Thyroid gland (tissue), 4 donors: ENCODE data around the gene KIF25. TPM values are rescaled to one million over a fixed set of nuclear protein-coding genes. Genes with fewer than 3 reads are reported as not detected.

ENCODE experiments used
- DNase-seq, 2 donors: peaks; one replicate each; pipeline ENCODE4 v3.0.0-alpha.2; 2019
- H3K27ac ChIP-seq, 3 donors: fragments of 200-600 bp; sonication (generic); 1 replicate in 2 of 3; 2 replicates in 1 of 3; pipeline ENCODE4 v1.5.1; 2016 to 2019; ENCODE audit warnings: mild to moderate bottlenecking in 1 of 3, moderate library complexity in 1 of 3
- H3K27me3 ChIP-seq: fragments of 200-600 bp; sonication (generic); one replicate; pipeline ENCODE4 v1.5.1; 2019
- H3K36me3 ChIP-seq, 2 donors: fragments of 200-600 bp; sonication (generic); one replicate each; pipeline ENCODE4 v1.5.1; 2016 to 2019
- H3K4me1 ChIP-seq, 2 donors: fragments of 200-600 bp; sonication (generic); one replicate each; pipeline ENCODE4 v1.5.1; 2017 to 2019
- H3K4me3 ChIP-seq, 3 donors: fragments of 200-600 bp; sonication (generic); replicated peaks in 1 of 3; 1 replicate in 2 of 3; 2 replicates in 1 of 3; pipeline ENCODE4 v1.5.1; 2016; ENCODE audit warnings: mild to moderate bottlenecking in 1 of 3
- H3K9me3 ChIP-seq: fragments of 200-600 bp; sonication (generic); one replicate; pipeline ENCODE4 v1.5.1; 2017
- POLR2A ChIP-seq, 2 donors: fragments of 450-650 bp; IDR thresholded peaks; one replicate each; pipeline ENCODE4 v1.6.1; 2017; ENCODE audit warnings: antibody characterized with exemption in 2 of 2, mild to moderate bottlenecking in 2 of 2, moderate library complexity in 1 of 2
- WGBS, 2 donors: methylation state at CpG; one replicate each; pipeline ENCODE4 v1.1.5; 2017; 5-methylcytosine and 5-hydroxymethylcytosine counted together
- intact Hi-C: fragments of 100-400 bp; cut with DNase I; formaldehyde crosslinking; loops from one replicate; pipeline ENCODE4 v1.15.1; 2023
- total RNA-seq, 4 donors: library from RNA; depleted of rRNA; stranded (reverse); fragments of >200 nt; gene quantifications; one replicate each; pipeline ENCODE4 v1.2.3, GENCODE V29; 2016
- TF ChIP-seq, protein P1 (sequence below), 6 experiments: fragments of 200-600 bp in 3 of 6; fragments of 450-650 bp in 3 of 6; sonication (generic) in 3 of 6; IDR thresholded peaks; one replicate each; pipeline ENCODE4 v1.5.1; 2016 to 2019; ENCODE audit warnings: antibody characterized with exemption in 6 of 6, mild to moderate bottlenecking in 2 of 6, inconsistent platforms in 1 of 6, moderate library complexity in 1 of 6

The KIF25 gene
- total RNA-seq, 4 donors from 2014 or later = not detected

DNA sequence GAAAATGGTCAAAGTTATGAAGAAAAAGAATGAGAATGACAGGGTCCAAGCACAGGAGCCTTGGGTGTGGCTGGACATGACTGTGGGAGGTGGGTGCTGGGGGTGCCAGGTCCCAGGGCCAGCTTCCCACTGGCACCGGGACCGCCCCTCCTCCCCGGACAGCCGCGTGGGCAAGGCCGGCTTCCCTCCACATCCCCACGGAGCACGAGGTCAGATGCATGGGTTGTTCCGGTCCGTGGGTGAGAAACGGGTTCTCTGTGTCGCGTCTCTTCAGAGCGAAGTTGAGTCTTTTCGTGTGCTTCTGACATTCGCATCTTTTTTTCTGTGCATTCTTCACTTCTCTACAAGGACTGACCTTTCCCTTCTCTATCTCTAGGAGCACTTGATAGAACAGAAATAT is 30.1 kb downstream of the KIF25 start:
- H3K9me3 ChIP-seq = no peaks in the 10 kb centered on the region
- no peak overlapping the region for H3K27ac ChIP-seq
- no peaks in the 10 kb centered on the region for H3K36me3 ChIP-seq
- H3K27me3 ChIP-seq = no peaks in the 10 kb centered on the region
- TF ChIP-seq, protein P1, sequence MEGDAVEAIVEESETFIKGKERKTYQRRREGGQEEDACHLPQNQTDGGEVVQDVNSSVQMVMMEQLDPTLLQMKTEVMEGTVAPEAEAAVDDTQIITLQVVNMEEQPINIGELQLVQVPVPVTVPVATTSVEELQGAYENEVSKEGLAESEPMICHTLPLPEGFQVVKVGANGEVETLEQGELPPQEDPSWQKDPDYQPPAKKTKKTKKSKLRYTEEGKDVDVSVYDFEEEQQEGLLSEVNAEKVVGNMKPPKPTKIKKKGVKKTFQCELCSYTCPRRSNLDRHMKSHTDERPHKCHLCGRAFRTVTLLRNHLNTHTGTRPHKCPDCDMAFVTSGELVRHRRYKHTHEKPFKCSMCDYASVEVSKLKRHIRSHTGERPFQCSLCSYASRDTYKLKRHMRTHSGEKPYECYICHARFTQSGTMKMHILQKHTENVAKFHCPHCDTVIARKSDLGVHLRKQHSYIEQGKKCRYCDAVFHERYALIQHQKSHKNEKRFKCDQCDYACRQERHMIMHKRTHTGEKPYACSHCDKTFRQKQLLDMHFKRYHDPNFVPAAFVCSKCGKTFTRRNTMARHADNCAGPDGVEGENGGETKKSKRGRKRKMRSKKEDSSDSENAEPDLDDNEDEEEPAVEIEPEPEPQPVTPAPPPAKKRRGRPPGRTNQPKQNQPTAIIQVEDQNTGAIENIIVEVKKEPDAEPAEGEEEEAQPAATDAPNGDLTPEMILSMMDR (IDR thresholded peaks at IDR 0.05) = no peak
- no peak for TF ChIP-seq POLR2A (IDR thresholded peaks at IDR 0.05)
- no peak overlapping the region for H3K4me3 ChIP-seq
- no peak for DNase-seq
- intact Hi-C loops = no loop called here
- WGBS, 2 donors = 89 to 93% methylated on average over 16 of the region's 16 CpGs
- H3K4me1 ChIP-seq = peaks cover 0 to 20% of the 10 kb centered on the region in 2 donors

DNA sequence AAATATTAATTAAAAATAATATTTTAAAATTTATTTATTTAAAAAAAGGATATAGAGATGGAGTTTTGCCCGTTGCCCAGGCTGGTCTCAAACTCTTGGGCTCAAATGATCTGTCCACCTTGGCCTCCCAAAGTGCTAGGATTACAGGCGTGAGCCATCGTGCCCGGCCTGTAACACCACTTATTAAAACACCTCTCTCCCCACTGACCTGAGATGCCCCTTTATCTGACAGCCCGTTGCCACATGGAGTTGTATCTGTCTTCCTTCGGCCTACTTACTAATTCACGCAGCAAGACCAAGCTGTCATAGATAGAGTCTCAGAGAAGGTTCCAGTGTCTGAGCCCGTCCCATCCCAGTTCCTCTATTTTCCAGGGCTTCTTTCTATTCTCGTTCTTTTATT is 30.7 kb downstream of the KIF25 start:
- WGBS, 2 donors = 91 to 96% methylated on average over 9 of the region's 9 CpGs
- no peaks in the 10 kb centered on the region for H3K9me3 ChIP-seq
- H3K27ac ChIP-seq = no peak overlapping the region
- no peaks in the 10 kb centered on the region for H3K36me3 ChIP-seq
- TF ChIP-seq, protein P1 (IDR thresholded peaks at IDR 0.05) = no peak
- TF ChIP-seq POLR2A (IDR thresholded peaks at IDR 0.05) = no peak
- DNase-seq = no peak
- H3K4me3 ChIP-seq = no peak overlapping the region
- intact Hi-C loops = no loop called here
- H3K27me3 ChIP-seq = no peaks in the 10 kb centered on the region
- peaks cover 0 to 20% of the 10 kb centered on the region in 2 donors for H3K4me1 ChIP-seq

DNA sequence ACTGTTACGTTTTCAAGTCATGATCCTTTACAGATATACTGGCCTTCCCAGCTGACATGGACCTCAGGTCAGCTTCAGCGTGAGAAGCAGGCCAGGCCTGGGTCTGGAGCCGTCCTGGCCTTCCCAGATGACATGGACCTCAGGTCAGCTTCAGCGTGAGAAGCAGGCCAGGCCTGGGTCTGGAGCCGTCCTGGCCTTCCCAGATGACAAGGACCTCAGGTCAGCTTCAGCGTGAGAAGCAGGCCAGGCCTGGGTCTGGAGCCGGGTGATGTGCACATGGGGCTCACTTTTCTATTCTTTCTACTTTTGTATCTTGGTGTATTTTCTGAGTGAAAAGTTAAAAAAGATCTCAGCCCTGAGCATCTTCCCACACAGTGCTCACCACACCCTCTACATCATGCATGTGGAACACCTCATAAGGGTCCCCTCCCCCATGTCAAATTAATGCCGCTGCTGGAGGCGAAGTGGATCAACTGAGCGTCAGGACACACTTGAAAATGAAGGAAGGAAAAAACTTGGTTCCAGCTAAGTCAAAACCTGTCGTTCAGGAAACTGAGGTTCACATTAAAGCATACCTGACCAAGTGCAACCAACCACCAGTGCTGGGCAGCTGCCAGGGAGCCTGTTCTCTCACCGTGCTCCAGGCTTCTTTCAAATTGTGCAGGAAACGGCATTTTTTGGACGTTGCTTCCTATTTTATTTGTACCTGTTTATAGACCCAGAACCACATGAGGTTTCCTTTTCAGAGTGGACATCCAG is 32.2 kb downstream of the KIF25 start:
- Histone ChIP-seq H3K9me3 (no peaks in the 10 kb centered on the region), H3K4me3 (no peak overlapping the region), H3K27ac (peak overlapping the region in 1 of 3 donors; percentile 60), H3K27me3 (no peaks in the 10 kb centered on the region), H3K4me1 (peaks cover 0 to 16% of the 10 kb centered on the region in 2 donors), H3K36me3 (no peaks in the 10 kb centered on the region)
- 58 to 60% methylated on average over 14 of the region's 14 CpGs for WGBS, 2 donors
- intact Hi-C loops = no loop called here
- DNase-seq = peak; percentile 73 to 81
- TF ChIP-seq, protein P1 (IDR thresholded peaks at IDR 0.05) = no peak
- TF ChIP-seq POLR2A (IDR thresholded peaks at IDR 0.05) = no peak

DNA sequence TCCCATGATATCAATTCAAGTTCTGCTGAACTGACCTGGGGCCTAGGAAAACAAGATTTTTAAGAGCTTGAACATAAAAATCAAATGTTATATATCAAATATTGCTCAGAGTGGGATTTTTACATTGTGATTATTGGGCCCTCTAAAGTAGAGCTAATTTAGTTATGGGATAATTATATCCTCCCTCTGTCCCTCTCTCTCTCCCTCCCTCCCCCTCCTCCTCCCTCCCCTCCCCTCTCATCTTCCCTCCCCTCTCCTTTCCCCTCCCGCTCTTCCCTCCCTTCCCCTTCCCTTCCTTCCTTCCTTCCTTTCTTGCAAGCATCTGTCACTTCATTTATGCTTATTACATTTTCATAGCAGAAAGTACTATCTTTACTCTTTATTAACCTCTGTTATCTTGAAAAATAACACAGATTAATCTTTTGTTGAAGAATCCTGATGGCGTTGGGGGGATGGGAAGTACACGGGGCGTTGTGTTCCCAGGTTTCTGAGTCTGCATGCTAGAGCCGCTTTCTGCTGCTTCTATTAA is 32.8 kb downstream of the KIF25 start:
- intact Hi-C loops = no loop called here
- Histone ChIP-seq H3K4me1 (peaks cover 0 to 12% of the 10 kb centered on the region in 2 donors), H3K36me3 (no peaks in the 10 kb centered on the region), H3K27me3 (no peaks in the 10 kb centered on the region), H3K4me3 (no peak overlapping the region), H3K9me3 (no peaks in the 10 kb centered on the region), H3K27ac (peak overlapping the region in 1 of 3 donors; percentile 60)
- no peak for TF ChIP-seq POLR2A (IDR thresholded peaks at IDR 0.05)
- TF ChIP-seq, protein P1 (IDR thresholded peaks at IDR 0.05) = no peak
- WGBS, 2 donors = 64 to 75% methylated on average over 5 of the region's 5 CpGs
- no peak for DNase-seq

DNA sequence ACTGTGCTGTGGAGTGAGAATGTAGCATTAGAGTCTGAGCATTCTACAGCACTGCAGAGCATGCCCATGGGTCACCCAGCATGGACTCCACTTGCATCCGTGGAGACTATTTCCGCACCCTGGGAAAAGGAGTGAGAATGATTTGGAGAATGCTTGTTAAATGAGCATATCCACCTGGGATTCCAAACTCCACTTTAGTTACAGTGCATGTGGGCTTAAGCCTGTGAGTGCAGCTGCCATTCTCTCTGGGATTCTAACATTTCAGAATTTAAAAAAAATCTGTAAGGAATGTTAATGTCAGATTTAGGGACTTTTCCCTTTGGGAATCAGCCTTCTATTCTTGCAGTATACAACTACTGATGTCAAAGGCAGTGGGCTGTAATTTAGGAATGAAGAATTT is 33.4 kb downstream of the KIF25 start:
- Histone ChIP-seq H3K9me3 (no peaks in the 10 kb centered on the region), H3K27ac (peak overlapping the region in 1 of 3 donors; percentile 60), H3K27me3 (no peaks in the 10 kb centered on the region), H3K4me3 (no peak overlapping the region), H3K36me3 (no peaks in the 10 kb centered on the region), H3K4me1 (peaks cover 0 to 12% of the 10 kb centered on the region in 2 donors)
- 59 to 72% methylated on average over 2 of the region's 2 CpGs for WGBS, 2 donors
- intact Hi-C loops = no loop called here
- DNase-seq = no peak
- TF ChIP-seq, protein P1 (IDR thresholded peaks at IDR 0.05) = no peak
- no peak for TF ChIP-seq POLR2A (IDR thresholded peaks at IDR 0.05)
